ENCODE measurements around the gene SPEM1.
A peak's percentile ranks its signal among the peaks of the same experiment; 100 is the strongest.

SPEM1 gene

GRCh38 chr17:7419819-7420610 lies at the start of gene SPEM1:
SPEM1 (plus strand) TSS chr17:7420324; CDS start chr17:7420385, 61 bp downstream.
- no peak for DNase-seq (ENCODE audit: low read depth)

GRCh38 chr17:7370853-7371252 lies 49.3 kb upstream of the SPEM1 start:
- no peak for DNase-seq (ENCODE audit: low read depth)

- DNase-seq (ENCODE audit: low read depth), result no peak
These were observed 45.8 kb upstream of the SPEM1 start for GRCh38 chr17:7374353-7374752.

GRCh38 chr17:7379134-7379533 lies 41.0 kb upstream of the SPEM1 start:
- DNase-seq (ENCODE audit: low read depth), result no peak

GRCh38 chr17:7380321-7380720 lies 39.8 kb upstream of the SPEM1 start:
- DNase-seq (ENCODE audit: low read depth), result no peak

GRCh38 chr17:7380855-7381683 lies 39.1 kb upstream of the SPEM1 start, which contains the start of gene TNK1:
TNK1 (plus strand) TSS chr17:7381089; CDS start chr17:7382927, 1,838 bp downstream.
- DNase-seq (ENCODE audit: low read depth), result no peak

GRCh38 chr17:7382901-7383300 lies 37.2 kb upstream of the SPEM1 start:
- DNase-seq (ENCODE audit: low read depth), result no peak

- no peak for DNase-seq (ENCODE audit: low read depth)
These were observed 36.8 kb upstream of the SPEM1 start for GRCh38 chr17:7383371-7383741.

- DNase-seq (ENCODE audit: low read depth), result peak; percentile 42
These were observed 36.2 kb upstream of the SPEM1 start for GRCh38 chr17:7383742-7384488.

GRCh38 chr17:7384489-7385081 lies 35.5 kb upstream of the SPEM1 start:
- no peak for DNase-seq (ENCODE audit: low read depth)

GRCh38 chr17:7388856-7389255 lies 31.3 kb upstream of the SPEM1 start:
- DNase-seq (ENCODE audit: low read depth), result no peak

- no peak for DNase-seq (ENCODE audit: low read depth)
These were observed 29.9 kb upstream of the SPEM1 start for GRCh38 chr17:7389924-7390910.

- no peak for DNase-seq (ENCODE audit: low read depth)
These were observed 28.8 kb upstream of the SPEM1 start for GRCh38 chr17:7391307-7391706.

- DNase-seq (ENCODE audit: low read depth), result no peak
These were observed 27.2 kb upstream of the SPEM1 start for GRCh38 chr17:7392696-7393612.

GRCh38 chr17:7393613-7394451 lies 26.3 kb upstream of the SPEM1 start:
- DNase-seq (ENCODE audit: low read depth), result no peak

GRCh38 chr17:7394452-7395191 lies 25.5 kb upstream of the SPEM1 start, which contains the start of gene PLSCR3:
PLSCR3 (minus strand) TSS chr17:7394525; CDS start chr17:7394110, 415 bp downstream.
- DNase-seq (ENCODE audit: low read depth), result peak; percentile 76

- no peak for DNase-seq (ENCODE audit: low read depth)
These were observed 24.0 kb upstream of the SPEM1 start for GRCh38 chr17:7396147-7396546.

GRCh38 chr17:7398612-7399011 lies 21.5 kb upstream of the SPEM1 start:
- DNase-seq (ENCODE audit: low read depth), result no peak
